Activated CD4-positive, alpha-beta memory T cell treated with anti-CD3 and anti-CD28 coated beads for 36 hours (primary cell): Measurements from ENCODE around the gene TNFRSF1A. TPM values are rescaled to one million over a fixed set of nuclear protein-coding genes. Genes with fewer than 3 reads are reported as not detected.

ENCODE experiments used
- CTCF ChIA-PET: fragments of 350-600 bp; sonication (Branson Sonifier 250); formaldehyde crosslinking; loops from one replicate; lab custom pipeline; 2021; ENCODE audit warnings: antibody characterized with exemption, inconsistent platforms; lab: Charles Lee
- POLR2A ChIA-PET: fragments of 350-600 bp; sonication (Branson Sonifier 250); formaldehyde crosslinking; loops from one replicate; lab custom pipeline; 2021; ENCODE audit warnings: antibody characterized with exemption; lab: Charles Lee
- DNase-seq: peaks from one replicate; pipeline ENCODE4 v3.0.0-alpha.2; 2020
- H3K27ac Mint-ChIP-seq: one replicate; pipeline ENCODE4 v1.8.0; 2021; ENCODE audit warnings: mixed read lengths
- H3K27me3 Mint-ChIP-seq: one replicate; pipeline ENCODE4 v1.8.0; 2021; ENCODE audit warnings: mixed read lengths
- H3K36me3 Mint-ChIP-seq: one replicate; pipeline ENCODE4 v1.8.0; 2021; ENCODE audit warnings: mixed read lengths
- H3K4me1 Mint-ChIP-seq: one replicate; pipeline ENCODE4 v1.8.0; 2021; ENCODE audit warnings: low read depth, mixed read lengths
- H3K4me3 Mint-ChIP-seq: one replicate; pipeline ENCODE4 v1.8.0; 2021; ENCODE audit warnings: mild to moderate bottlenecking, mixed read lengths
- H3K9me3 Mint-ChIP-seq: one replicate; pipeline ENCODE4 v1.8.0; 2021; ENCODE audit warnings: mixed read lengths
- intact Hi-C: fragments of 100-400 bp; cut with micrococcal nuclease; formaldehyde crosslinking; loops from one replicate; pipeline ENCODE4 v1.15.1; 2023
- total RNA-seq, 2 experiments: library from RNA; stranded (reverse); gene quantifications; one replicate each; pipeline ENCODE4 v1.2.3, GENCODE V29; 2021

The TNFRSF1A gene
- total RNA-seq: 10 to 100 TPM; 47.5 to 49.6 TPM

GRCh38 chr12:6341417-6342139, at the start of gene TNFRSF1A:
Gene TNFRSF1A, minus strand, starts transcription at chr12:6342076. Its CDS starts 262 bp downstream, at chr12:6341814.
- POLR2A ChIA-PET: interaction anchor here (0.6 to 1.6 kb wide), 3 partner anchors 21 to 129 kb away, joined by 3 to 6 read pairs (median 4); partner anchors contain the start of gene VAMP1
- Mint-ChIP-seq H3K9me3 (no peaks in the 10 kb centered on the region), H3K4me1 (peaks cover 35% of the 10 kb centered on the region), H3K27ac (no peak within 1 kb of the TSS), H3K27me3 (no peaks in the 10 kb centered on the region), H3K36me3 (no peaks in the 10 kb centered on the region), H3K4me3 (no peak within 1 kb of the TSS)
- DNase-seq: peak; percentile 71
- CTCF ChIA-PET: interaction anchor here (0.9 to 1.2 kb wide), 2 partner anchors 124 to 125 kb away, joined by 3 to 4 read pairs; no protein-coding TSS in a partner anchor
- intact Hi-C loops: no loop called here

- Mint-ChIP-seq H3K4me3 (no peak overlapping the region), H3K4me1 (no peaks in the 10 kb centered on the region), H3K9me3 (no peaks in the 10 kb centered on the region), H3K27ac (no peak overlapping the region), H3K27me3 (no peaks in the 10 kb centered on the region), H3K36me3 (no peaks in the 10 kb centered on the region)
- intact Hi-C loops: no loop called here
- no peak for DNase-seq
- CTCF ChIA-PET: no interaction called here
- POLR2A ChIA-PET: no interaction called here
These were observed 49.1 kb upstream of the TNFRSF1A start for GRCh38 chr12:6391013-6391412.

- intact Hi-C loops: no loop called here
- POLR2A ChIA-PET: no interaction called here
- no peak for DNase-seq
- H3K4me3 Mint-ChIP-seq: no peak overlapping the region
- no peaks in the 10 kb centered on the region for H3K27me3 Mint-ChIP-seq
- H3K9me3 Mint-ChIP-seq: no peaks in the 10 kb centered on the region
- H3K36me3 Mint-ChIP-seq: no peaks in the 10 kb centered on the region
- H3K4me1 Mint-ChIP-seq: no peaks in the 10 kb centered on the region
- H3K27ac Mint-ChIP-seq: no peak overlapping the region
- CTCF ChIA-PET: no interaction called here
These were observed 48.4 kb upstream of the TNFRSF1A start for GRCh38 chr12:6390084-6390799.

DNA sequence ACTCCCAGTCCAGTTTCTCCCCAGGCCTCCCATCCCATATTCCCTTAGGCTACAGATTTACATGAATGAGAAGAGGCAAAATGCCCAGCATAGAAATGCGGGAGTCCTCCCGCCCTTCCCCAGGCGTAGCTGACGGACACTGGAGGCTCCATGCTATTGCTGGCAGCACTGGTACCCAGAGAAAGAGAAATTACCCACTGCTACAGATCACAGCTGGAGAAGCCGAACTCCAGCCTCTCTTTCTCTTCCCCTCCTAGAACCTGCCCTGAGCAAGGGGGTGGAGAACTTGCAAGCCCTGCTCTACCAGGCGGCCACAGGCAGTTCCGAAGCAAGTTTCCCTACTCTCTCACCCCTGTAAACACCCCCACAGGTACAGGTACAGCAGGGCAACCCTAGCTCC, 45.7 kb upstream of the TNFRSF1A start:
- no peak for DNase-seq
- intact Hi-C loops: no loop called here
- H3K27ac Mint-ChIP-seq: no peak overlapping the region
- peaks cover 12% of the 10 kb centered on the region for H3K27me3 Mint-ChIP-seq
- H3K4me1 Mint-ChIP-seq: peaks cover 3% of the 10 kb centered on the region
- ChIA-PET CTCF (interaction anchor here (1.0 kb wide), 1 partner anchor 64 kb away, joined by 4 read pairs; no protein-coding TSS in a partner anchor), POLR2A (no interaction called here)
- H3K9me3 Mint-ChIP-seq: no peaks in the 10 kb centered on the region
- H3K36me3 Mint-ChIP-seq: no peaks in the 10 kb centered on the region
- no peak overlapping the region for H3K4me3 Mint-ChIP-seq

DNA sequence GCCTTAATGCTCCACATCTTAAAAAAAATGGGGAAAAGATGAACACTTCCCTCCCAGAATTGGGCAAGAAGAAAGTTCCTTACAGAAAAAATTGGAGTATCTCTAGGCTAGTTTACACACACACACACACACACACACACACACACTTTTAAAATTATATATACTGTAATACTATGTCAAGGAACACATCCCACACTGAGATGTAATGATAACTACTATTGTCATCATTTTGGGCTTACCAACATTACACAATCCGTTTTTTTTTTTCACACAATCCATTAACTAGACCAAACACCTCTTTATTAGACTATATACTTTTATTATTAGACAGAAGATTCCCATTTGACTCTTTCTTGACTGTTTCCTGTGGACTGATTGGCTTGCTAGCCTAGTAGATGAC, 44.6 kb upstream of the TNFRSF1A start:
- POLR2A ChIA-PET: no interaction called here
- H3K4me1 Mint-ChIP-seq: peaks cover 3% of the 10 kb centered on the region
- H3K27me3 Mint-ChIP-seq: peaks cover 19% of the 10 kb centered on the region
- no peak overlapping the region for H3K27ac Mint-ChIP-seq
- intact Hi-C loops: no loop called here
- H3K36me3 Mint-ChIP-seq: no peaks in the 10 kb centered on the region
- CTCF ChIA-PET: no interaction called here
- H3K4me3 Mint-ChIP-seq: no peak overlapping the region
- no peak for DNase-seq
- H3K9me3 Mint-ChIP-seq: no peaks in the 10 kb centered on the region

GRCh38 chr12:6386038-6386437, 44.2 kb upstream of the TNFRSF1A start:
- peaks cover 19% of the 10 kb centered on the region for H3K27me3 Mint-ChIP-seq
- intact Hi-C loops: no loop called here
- peaks cover 3% of the 10 kb centered on the region for H3K4me1 Mint-ChIP-seq
- CTCF ChIA-PET: no interaction called here
- POLR2A ChIA-PET: no interaction called here
- H3K4me3 Mint-ChIP-seq: no peak overlapping the region
- H3K36me3 Mint-ChIP-seq: no peaks in the 10 kb centered on the region
- no peaks in the 10 kb centered on the region for H3K9me3 Mint-ChIP-seq
- no peak for DNase-seq
- no peak overlapping the region for H3K27ac Mint-ChIP-seq

GRCh38 chr12:6384499-6385436, 42.9 kb upstream of the TNFRSF1A start:
- Mint-ChIP-seq H3K27me3 (peaks cover 20% of the 10 kb centered on the region), H3K27ac (no peak overlapping the region), H3K4me1 (peaks cover 3% of the 10 kb centered on the region), H3K36me3 (no peaks in the 10 kb centered on the region), H3K9me3 (no peaks in the 10 kb centered on the region), H3K4me3 (no peak overlapping the region)
- ChIA-PET POLR2A (no interaction called here), CTCF (interaction anchor here (0.6 kb wide), 1 partner anchor 48 kb away, joined by 3 read pairs; no protein-coding TSS in a partner anchor)
- no peak for DNase-seq
- intact Hi-C loops: no loop called here

GRCh38 chr12:6383572-6384498, 42.0 kb upstream of the TNFRSF1A start, which contains the start of gene LTBR:
Gene LTBR, plus strand, starts transcription at chr12:6384162. Its CDS starts 197 bp downstream, at chr12:6384359.
- Mint-ChIP-seq H3K9me3 (no peaks in the 10 kb centered on the region), H3K27me3 (peaks cover 20% of the 10 kb centered on the region), H3K27ac (no peak within 1 kb of the TSS), H3K4me1 (peaks cover 3% of the 10 kb centered on the region), H3K4me3 (peak within 1 kb of the TSS; percentile 39), H3K36me3 (no peaks in the 10 kb centered on the region)
- peak; percentile 33 for DNase-seq
- ChIA-PET POLR2A (no interaction called here), CTCF (interaction anchor here (0.6 kb wide), 1 partner anchor 47 kb away, joined by 3 read pairs; no protein-coding TSS in a partner anchor)
- intact Hi-C loops: no loop called here

- Mint-ChIP-seq H3K27me3 (peaks cover 20% of the 10 kb centered on the region), H3K27ac (no peak overlapping the region), H3K4me1 (peaks cover 3% of the 10 kb centered on the region), H3K9me3 (no peaks in the 10 kb centered on the region), H3K36me3 (no peaks in the 10 kb centered on the region), H3K4me3 (peak overlapping the region; percentile 39)
- intact Hi-C loops: no loop called here
- POLR2A ChIA-PET: no interaction called here
- no peak for DNase-seq
- CTCF ChIA-PET: no interaction called here
These were observed 41.1 kb upstream of the TNFRSF1A start for GRCh38 chr12:6382982-6383381.

GRCh38 chr12:6382371-6382770, 40.5 kb upstream of the TNFRSF1A start:
- no peak for DNase-seq
- Mint-ChIP-seq H3K4me3 (no peak overlapping the region), H3K9me3 (no peaks in the 10 kb centered on the region), H3K27me3 (peaks cover 20% of the 10 kb centered on the region), H3K27ac (no peak overlapping the region), H3K4me1 (peaks cover 5% of the 10 kb centered on the region), H3K36me3 (no peaks in the 10 kb centered on the region)
- CTCF ChIA-PET: interaction anchor here (0.6 kb wide), 1 partner anchor 124 kb away, joined by 3 read pairs; no protein-coding TSS in a partner anchor
- intact Hi-C loops: no loop called here
- POLR2A ChIA-PET: no interaction called here
